ENCODE measurements around the gene FAM20B. TPM values are rescaled to one million over a fixed set of nuclear protein-coding genes. Genes with fewer than 3 reads are reported as not detected.
A peak's percentile ranks its signal among the peaks of the same experiment; 100 is the strongest.

The FAM20B gene
- total and polyA plus RNA-seq, 2 of the 13 experiments (the other 11 are each of a cell fraction or from before 2014, with no cell fraction given), result 13.8 to 26.9 TPM

DNA sequence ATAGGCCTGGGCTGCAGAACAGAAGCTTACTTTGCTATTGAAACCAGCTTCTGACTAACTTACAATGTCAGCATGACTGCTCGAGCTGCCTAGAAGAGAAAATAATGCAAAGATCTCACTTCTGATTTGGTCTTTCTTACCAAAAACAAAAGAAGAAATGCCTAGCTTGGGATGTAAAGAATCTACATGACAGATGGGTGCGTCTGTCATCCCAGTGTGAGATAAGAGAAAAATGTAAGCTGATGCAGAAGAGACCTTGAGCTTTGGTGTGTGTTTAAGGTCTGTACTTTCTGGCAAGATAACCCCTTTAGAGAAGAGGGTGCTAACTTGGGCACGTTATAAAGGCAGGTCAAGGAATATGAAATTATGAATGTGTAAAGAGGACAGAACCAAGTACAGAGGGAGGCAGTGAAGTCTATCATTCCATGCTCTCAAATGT, 3.6 kb downstream of the FAM20B start (continued):
- TF ChIP-seq, protein P1, sequence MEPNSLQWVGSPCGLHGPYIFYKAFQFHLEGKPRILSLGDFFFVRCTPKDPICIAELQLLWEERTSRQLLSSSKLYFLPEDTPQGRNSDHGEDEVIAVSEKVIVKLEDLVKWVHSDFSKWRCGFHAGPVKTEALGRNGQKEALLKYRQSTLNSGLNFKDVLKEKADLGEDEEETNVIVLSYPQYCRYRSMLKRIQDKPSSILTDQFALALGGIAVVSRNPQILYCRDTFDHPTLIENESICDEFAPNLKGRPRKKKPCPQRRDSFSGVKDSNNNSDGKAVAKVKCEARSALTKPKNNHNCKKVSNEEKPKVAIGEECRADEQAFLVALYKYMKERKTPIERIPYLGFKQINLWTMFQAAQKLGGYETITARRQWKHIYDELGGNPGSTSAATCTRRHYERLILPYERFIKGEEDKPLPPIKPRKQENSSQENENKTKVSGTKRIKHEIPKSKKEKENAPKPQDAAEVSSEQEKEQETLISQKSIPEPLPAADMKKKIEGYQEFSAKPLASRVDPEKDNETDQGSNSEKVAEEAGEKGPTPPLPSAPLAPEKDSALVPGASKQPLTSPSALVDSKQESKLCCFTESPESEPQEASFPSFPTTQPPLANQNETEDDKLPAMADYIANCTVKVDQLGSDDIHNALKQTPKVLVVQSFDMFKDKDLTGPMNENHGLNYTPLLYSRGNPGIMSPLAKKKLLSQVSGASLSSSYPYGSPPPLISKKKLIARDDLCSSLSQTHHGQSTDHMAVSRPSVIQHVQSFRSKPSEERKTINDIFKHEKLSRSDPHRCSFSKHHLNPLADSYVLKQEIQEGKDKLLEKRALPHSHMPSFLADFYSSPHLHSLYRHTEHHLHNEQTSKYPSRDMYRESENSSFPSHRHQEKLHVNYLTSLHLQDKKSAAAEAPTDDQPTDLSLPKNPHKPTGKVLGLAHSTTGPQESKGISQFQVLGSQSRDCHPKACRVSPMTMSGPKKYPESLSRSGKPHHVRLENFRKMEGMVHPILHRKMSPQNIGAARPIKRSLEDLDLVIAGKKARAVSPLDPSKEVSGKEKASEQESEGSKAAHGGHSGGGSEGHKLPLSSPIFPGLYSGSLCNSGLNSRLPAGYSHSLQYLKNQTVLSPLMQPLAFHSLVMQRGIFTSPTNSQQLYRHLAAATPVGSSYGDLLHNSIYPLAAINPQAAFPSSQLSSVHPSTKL (CRISPR knock-in tag; IDR thresholded peaks at IDR 0.05), result peak; percentile 74
- TF ChIP-seq CAMTA2 (CRISPR knock-in tag; IDR thresholded peaks at IDR 0.05; ENCODE audit: borderline replicate concordance) (no peak), U2AF1 (optimal IDR thresholded peaks at IDR 0.05; ENCODE audit: low read depth, low read length) (no peak), ZNF567 (CRISPR knock-in tag; IDR thresholded peaks at IDR 0.05; ENCODE audit: borderline replicate concordance) (no peak), ZNF33B (CRISPR knock-in tag; IDR thresholded peaks at IDR 0.05) (no peak), ZNF788 (CRISPR knock-in tag; IDR thresholded peaks at IDR 0.05; ENCODE audit: borderline replicate concordance) (no peak), ZNF816 (CRISPR knock-in tag; IDR thresholded peaks at IDR 0.05; ENCODE audit: borderline replicate concordance) (no peak), PHF5A (CRISPR knock-in tag; IDR thresholded peaks at IDR 0.05; ENCODE audit: low read depth, unreplicated experiment) (no peak), SPEN (CRISPR knock-in tag; IDR thresholded peaks at IDR 0.05; ENCODE audit: low read depth) (no peak), ZIK1 (CRISPR knock-in tag; IDR thresholded peaks at IDR 0.05; ENCODE audit: borderline replicate concordance, low read depth) (no peak), ZNF660 (CRISPR knock-in tag; IDR thresholded peaks at IDR 0.05; ENCODE audit: borderline replicate concordance, low read depth) (no peak), GTF3A (CRISPR knock-in tag; conservative IDR thresholded peaks at IDR 0.05) (no peak), ZNF468 (CRISPR knock-in tag; IDR thresholded peaks at IDR 0.05) (no peak), ZNF326 (CRISPR knock-in tag; IDR thresholded peaks at IDR 0.05; ENCODE audit: borderline replicate concordance) (no peak)
- TF ChIP-seq, protein P2, sequence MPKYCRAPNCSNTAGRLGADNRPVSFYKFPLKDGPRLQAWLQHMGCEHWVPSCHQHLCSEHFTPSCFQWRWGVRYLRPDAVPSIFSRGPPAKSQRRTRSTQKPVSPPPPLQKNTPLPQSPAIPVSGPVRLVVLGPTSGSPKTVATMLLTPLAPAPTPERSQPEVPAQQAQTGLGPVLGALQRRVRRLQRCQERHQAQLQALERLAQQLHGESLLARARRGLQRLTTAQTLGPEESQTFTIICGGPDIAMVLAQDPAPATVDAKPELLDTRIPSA (CRISPR knock-in tag; IDR thresholded peaks at IDR 0.05; ENCODE audit: borderline replicate concordance), result no peak
- TF ChIP-seq, protein P3, sequence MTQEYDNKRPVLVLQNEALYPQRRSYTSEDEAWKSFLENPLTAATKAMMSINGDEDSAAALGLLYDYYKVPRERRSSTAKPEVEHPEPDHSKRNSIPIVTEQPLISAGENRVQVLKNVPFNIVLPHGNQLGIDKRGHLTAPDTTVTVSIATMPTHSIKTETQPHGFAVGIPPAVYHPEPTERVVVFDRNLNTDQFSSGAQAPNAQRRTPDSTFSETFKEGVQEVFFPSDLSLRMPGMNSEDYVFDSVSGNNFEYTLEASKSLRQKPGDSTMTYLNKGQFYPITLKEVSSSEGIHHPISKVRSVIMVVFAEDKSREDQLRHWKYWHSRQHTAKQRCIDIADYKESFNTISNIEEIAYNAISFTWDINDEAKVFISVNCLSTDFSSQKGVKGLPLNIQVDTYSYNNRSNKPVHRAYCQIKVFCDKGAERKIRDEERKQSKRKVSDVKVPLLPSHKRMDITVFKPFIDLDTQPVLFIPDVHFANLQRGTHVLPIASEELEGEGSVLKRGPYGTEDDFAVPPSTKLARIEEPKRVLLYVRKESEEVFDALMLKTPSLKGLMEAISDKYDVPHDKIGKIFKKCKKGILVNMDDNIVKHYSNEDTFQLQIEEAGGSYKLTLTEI (CRISPR knock-in tag; conservative IDR thresholded peaks at IDR 0.05), result no peak
- TF ChIP-seq, protein P4, sequence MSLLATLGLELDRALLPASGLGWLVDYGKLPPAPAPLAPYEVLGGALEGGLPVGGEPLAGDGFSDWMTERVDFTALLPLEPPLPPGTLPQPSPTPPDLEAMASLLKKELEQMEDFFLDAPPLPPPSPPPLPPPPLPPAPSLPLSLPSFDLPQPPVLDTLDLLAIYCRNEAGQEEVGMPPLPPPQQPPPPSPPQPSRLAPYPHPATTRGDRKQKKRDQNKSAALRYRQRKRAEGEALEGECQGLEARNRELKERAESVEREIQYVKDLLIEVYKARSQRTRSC (CRISPR knock-in tag; IDR thresholded peaks at IDR 0.05; ENCODE audit: low read depth), result no peak
- TF ChIP-seq, protein P5, sequence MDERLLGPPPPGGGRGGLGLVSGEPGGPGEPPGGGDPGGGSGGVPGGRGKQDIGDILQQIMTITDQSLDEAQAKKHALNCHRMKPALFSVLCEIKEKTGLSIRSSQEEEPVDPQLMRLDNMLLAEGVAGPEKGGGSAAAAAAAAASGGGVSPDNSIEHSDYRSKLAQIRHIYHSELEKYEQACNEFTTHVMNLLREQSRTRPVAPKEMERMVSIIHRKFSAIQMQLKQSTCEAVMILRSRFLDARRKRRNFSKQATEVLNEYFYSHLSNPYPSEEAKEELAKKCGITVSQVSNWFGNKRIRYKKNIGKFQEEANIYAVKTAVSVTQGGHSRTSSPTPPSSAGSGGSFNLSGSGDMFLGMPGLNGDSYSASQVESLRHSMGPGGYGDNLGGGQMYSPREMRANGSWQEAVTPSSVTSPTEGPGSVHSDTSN (CRISPR knock-in tag; IDR thresholded peaks at IDR 0.05), result 0 out of 2 replicates have a peak, but pooled peaks have one; percentile 17
- TF ChIP-seq, protein P6, sequence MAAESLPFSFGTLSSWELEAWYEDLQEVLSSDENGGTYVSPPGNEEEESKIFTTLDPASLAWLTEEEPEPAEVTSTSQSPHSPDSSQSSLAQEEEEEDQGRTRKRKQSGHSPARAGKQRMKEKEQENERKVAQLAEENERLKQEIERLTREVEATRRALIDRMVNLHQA (CRISPR knock-in tag; IDR thresholded peaks at IDR 0.05), result no peak
